Endodermal cell (in vitro differentiated cells): Measurements from ENCODE around the gene ZDHHC19. TPM values are rescaled to one million over a fixed set of nuclear protein-coding genes. Genes with fewer than 3 reads are reported as not detected.
A peak's percentile ranks its signal among the peaks of the same experiment; 100 is the strongest.

ENCODE experiments used
- DNase-seq: peaks from one replicate; pipeline ENCODE4 v3.0.0-alpha.2; 2017
- H3K27ac ChIP-seq: 2 replicates; pipeline ENCODE4 v1.5.1; 2013; ENCODE audit warnings: mild to moderate bottlenecking, low read depth, low read length, moderate library complexity
- H3K27me3 ChIP-seq: 2 replicates; pipeline ENCODE4 v1.6.1; 2013; ENCODE audit warnings: mild to moderate bottlenecking, low read length, moderate library complexity; ENCODE audit not compliant: insufficient read depth, control insufficient read depth, poor library complexity, severe bottlenecking
- H3K36me3 ChIP-seq: 2 replicates; pipeline ENCODE4 v1.7.0; 2013; ENCODE audit warnings: mild to moderate bottlenecking, low read length, moderate library complexity; ENCODE audit not compliant: control insufficient read depth, insufficient read depth
- H3K4me1 ChIP-seq: one replicate; pipeline ENCODE4 v1.7.0; 2013; ENCODE audit warnings: low read length; ENCODE audit not compliant: control insufficient read depth, insufficient read depth
- H3K4me3 ChIP-seq: 2 replicates; pipeline ENCODE4 v1.5.1; 2013; ENCODE audit warnings: mild to moderate bottlenecking, low read length, moderate library complexity
- H3K9ac ChIP-seq: 2 replicates; pipeline ENCODE4 v1.6.1; 2013; ENCODE audit warnings: mild to moderate bottlenecking, low read length, moderate library complexity; ENCODE audit not compliant: poor library complexity, severe bottlenecking; ENCODE audit errors: extremely low read depth
- H3K9me3 ChIP-seq: 2 replicates; pipeline ENCODE4 v1.6.1; 2013; ENCODE audit warnings: mild to moderate bottlenecking, low read length, moderate library complexity; ENCODE audit not compliant: control insufficient read depth
- H3K27ac Mint-ChIP-seq: 2 replicates; pipeline ENCODE4 v1.8.0; 2020; ENCODE audit warnings: mixed read lengths
- H3K27me3 Mint-ChIP-seq: 2 replicates; pipeline ENCODE4 v1.8.0; 2021; ENCODE audit warnings: mild to moderate bottlenecking, mixed read lengths; ENCODE audit not compliant: insufficient read depth
- H3K36me3 Mint-ChIP-seq: 2 replicates; pipeline ENCODE4 v1.8.0; 2020; ENCODE audit warnings: low read depth, mixed read lengths
- H3K4me1 Mint-ChIP-seq: 2 replicates; pipeline ENCODE4 v1.8.0; 2020; ENCODE audit warnings: mixed read lengths
- H3K4me3 Mint-ChIP-seq: 2 replicates; pipeline ENCODE4 v1.8.0; 2020; ENCODE audit warnings: mild to moderate bottlenecking, moderate library complexity, mixed read lengths
- H3K9me3 Mint-ChIP-seq: 2 replicates; pipeline ENCODE4 v1.8.0; 2020; ENCODE audit warnings: mild to moderate bottlenecking, mixed read lengths
- WGBS, 2 experiments: methylation state at CpG; one replicate each; pipeline versions ENCODE4 v1.1.5 to v1.1.7; 2013; ENCODE audit warnings: missing lambda C conversion rate in 2 of 2, mixed read lengths in 1 of 2; ENCODE audit not compliant: insufficient coverage in 1 of 2, insufficient read length in 1 of 2; 5-methylcytosine and 5-hydroxymethylcytosine counted together
- total RNA-seq, 2 donors: library from RNA; stranded (reverse); fragmentation: NEBNext Ultra II Directional in 1 of 2; extraction: Animal tissue kit (Norgen Biotek cat#: 25700) in 1 of 2; gene quantifications; 2 replicates in 1 of 2; 3 replicates in 1 of 2; pipeline ENCODE4 v1.2.1, GENCODE V29; 2021
- TF ChIP-seq, protein P1 (sequence below): fragments of 200-600 bp; sonication (generic); conservative IDR thresholded peaks from 2 replicates; pipeline ENCODE4 v1.5.0; 2021; ENCODE audit warnings: antibody characterized with exemption, mild to moderate bottlenecking

Gene ZDHHC19
- total RNA-seq, 2 donors from 2014 or later = 0.86 TPM; not detected in 1

DNA sequence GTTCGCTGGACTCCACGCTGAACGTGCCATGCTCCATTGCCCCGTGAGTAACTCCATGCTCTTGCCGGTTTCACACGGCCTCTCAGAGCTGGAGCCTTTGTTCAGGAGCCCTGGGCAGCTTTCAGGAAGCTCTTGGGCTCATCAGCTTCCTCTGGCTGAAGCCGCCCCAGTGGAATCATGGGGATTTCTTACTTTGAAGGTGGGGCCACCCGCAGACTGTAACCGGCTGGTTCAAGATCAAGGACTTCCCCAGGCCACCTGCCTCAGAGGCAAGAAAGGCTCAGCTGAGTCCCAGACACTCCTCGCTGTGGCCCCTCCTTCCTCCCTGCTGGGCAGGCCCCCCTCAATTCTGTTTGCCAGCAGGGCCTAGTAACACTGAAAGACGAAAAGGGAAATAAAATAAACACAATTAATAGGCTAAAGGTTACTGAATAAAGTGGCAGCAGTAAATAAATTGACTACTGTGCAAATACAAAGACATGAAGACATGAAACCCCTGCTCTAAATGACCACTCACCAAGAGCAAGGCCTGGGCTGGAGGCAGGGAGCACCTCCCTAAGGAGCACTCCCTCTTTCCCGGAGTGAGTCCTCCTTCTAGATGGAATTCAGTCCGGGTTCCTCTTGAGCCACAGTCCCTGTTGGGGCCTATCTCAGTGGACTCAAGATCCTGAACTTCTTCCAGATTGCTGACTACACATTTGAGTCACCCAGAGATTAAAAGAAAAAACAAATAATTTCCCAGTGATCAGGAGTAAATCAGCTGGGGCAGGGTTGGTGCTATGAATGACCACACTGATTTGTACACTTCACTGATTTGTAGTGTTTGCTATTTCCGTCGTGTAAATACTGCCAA is 51.0 kb downstream of the ZDHHC19 start:
- Mint-ChIP-seq H3K4me3 (no peak overlapping the region), H3K9me3 (no peaks in the 10 kb centered on the region), H3K27ac (peak overlapping the region; percentile 66), H3K36me3 (no peaks in the 10 kb centered on the region), H3K27me3 (no peaks in the 10 kb centered on the region), H3K4me1 (peaks cover 17% of the 10 kb centered on the region)
- peak; percentile 79 for DNase-seq
- H3K4me3 ChIP-seq = no peak overlapping the region
- no peaks in the 10 kb centered on the region for H3K4me1 ChIP-seq
- H3K27ac ChIP-seq = peak overlapping the region; percentile 54
- H3K9ac ChIP-seq = no peak overlapping the region
- H3K27me3 ChIP-seq = no peaks in the 10 kb centered on the region
- TF ChIP-seq, protein P1, sequence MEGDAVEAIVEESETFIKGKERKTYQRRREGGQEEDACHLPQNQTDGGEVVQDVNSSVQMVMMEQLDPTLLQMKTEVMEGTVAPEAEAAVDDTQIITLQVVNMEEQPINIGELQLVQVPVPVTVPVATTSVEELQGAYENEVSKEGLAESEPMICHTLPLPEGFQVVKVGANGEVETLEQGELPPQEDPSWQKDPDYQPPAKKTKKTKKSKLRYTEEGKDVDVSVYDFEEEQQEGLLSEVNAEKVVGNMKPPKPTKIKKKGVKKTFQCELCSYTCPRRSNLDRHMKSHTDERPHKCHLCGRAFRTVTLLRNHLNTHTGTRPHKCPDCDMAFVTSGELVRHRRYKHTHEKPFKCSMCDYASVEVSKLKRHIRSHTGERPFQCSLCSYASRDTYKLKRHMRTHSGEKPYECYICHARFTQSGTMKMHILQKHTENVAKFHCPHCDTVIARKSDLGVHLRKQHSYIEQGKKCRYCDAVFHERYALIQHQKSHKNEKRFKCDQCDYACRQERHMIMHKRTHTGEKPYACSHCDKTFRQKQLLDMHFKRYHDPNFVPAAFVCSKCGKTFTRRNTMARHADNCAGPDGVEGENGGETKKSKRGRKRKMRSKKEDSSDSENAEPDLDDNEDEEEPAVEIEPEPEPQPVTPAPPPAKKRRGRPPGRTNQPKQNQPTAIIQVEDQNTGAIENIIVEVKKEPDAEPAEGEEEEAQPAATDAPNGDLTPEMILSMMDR = no peak
- no peaks in the 10 kb centered on the region for H3K36me3 ChIP-seq
- WGBS, 2 experiments = 72 to 74% methylated on average over 13 to 15 of the region's 15 CpGs
- no peaks in the 10 kb centered on the region for H3K9me3 ChIP-seq

DNA sequence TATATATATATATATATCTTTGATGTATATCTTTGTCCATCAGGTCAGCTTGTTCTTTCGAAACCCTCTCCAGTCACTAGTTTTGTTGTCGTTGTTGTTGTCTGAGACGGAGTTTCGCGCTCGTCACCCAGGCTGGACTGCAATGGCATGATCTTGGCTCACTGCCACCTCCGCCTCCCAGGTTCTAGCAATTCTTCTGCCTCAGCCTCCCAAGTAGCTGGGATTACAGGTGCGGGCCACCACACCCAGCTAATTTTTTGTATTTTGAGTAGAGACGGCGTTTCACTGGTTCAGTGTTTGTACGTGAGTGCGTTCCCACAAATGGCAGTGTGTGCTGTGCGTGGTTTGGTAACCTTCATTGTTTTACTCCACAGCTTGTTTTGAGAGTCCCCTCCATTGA is 51.7 kb downstream of the ZDHHC19 start:
- Histone ChIP-seq H3K36me3 (no peaks in the 10 kb centered on the region), H3K4me1 (no peaks in the 10 kb centered on the region), H3K9me3 (no peaks in the 10 kb centered on the region), H3K9ac (no peak overlapping the region), H3K27ac (no peak overlapping the region), H3K4me3 (no peak overlapping the region), H3K27me3 (no peaks in the 10 kb centered on the region)
- Mint-ChIP-seq H3K4me1 (peaks cover 17% of the 10 kb centered on the region), H3K27me3 (no peaks in the 10 kb centered on the region), H3K4me3 (no peak overlapping the region), H3K27ac (peak overlapping the region; percentile 66), H3K9me3 (no peaks in the 10 kb centered on the region), H3K36me3 (no peaks in the 10 kb centered on the region)
- WGBS, 2 experiments = 92 to 97% methylated on average over 12 to 13 of the region's 13 CpGs
- TF ChIP-seq, protein P1 = no peak
- no peak for DNase-seq

DNA sequence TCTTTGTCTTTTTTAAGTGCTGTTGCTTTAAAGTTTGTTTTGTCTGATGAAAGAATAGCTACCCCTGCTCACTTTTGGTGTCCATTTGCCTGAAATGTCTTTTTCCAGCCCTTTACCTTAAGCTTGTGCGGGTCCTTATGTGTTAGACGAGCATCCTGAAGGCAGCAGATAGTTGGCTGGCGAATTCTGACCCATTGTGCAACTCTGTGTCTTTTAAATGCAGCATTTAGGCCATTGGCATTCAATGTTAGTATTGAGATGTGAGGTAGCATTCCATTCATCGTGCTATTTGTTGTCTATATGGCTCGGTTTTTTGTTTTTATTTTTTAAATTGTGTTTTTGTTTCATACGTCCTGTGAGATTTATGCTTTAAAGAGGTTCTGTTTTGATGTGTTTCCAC is 55.0 kb downstream of the ZDHHC19 start:
- Mint-ChIP-seq H3K27ac (no peak overlapping the region), H3K4me1 (peaks cover 17% of the 10 kb centered on the region), H3K4me3 (no peak overlapping the region), H3K36me3 (no peaks in the 10 kb centered on the region), H3K27me3 (peaks cover 8% of the 10 kb centered on the region), H3K9me3 (peaks cover 1% of the 10 kb centered on the region)
- Histone ChIP-seq H3K4me3 (no peak overlapping the region), H3K27me3 (no peaks in the 10 kb centered on the region), H3K27ac (no peak overlapping the region), H3K36me3 (no peaks in the 10 kb centered on the region), H3K9ac (no peak overlapping the region), H3K4me1 (no peaks in the 10 kb centered on the region), H3K9me3 (no peaks in the 10 kb centered on the region)
- no peak for DNase-seq
- TF ChIP-seq, protein P1 = no peak
- 68 to 80% methylated on average over 3 to 6 of the region's 6 CpGs for WGBS, 2 experiments
